H1 (cell line): Measurements from ENCODE around the gene AOPEP. TPM values are rescaled to one million over a fixed set of nuclear protein-coding genes. Genes with fewer than 3 reads are reported as not detected.

Source experiments
- E2F6 ChIP-seq: IDR thresholded peaks from 2 replicates; pipeline ENCODE4 v1.6.1; 2012; ENCODE audit warnings: inconsistent platforms
- KDM1A ChIP-seq: fragments of 200-600, 300-600 bp; sonication (generic); IDR thresholded peaks from 2 replicates; pipeline ENCODE4 v1.7.1; 2016; ENCODE audit warnings: mild to moderate bottlenecking, low read length, borderline replicate concordance
- MAFK ChIP-seq: IDR thresholded peaks from 2 replicates; pipeline ENCODE4 v1.6.1; 2012; ENCODE audit warnings: low read depth, mild to moderate bottlenecking, improper control_type of control experiment, low read length
- RNF2 ChIP-seq: fragments of 200-900, 300-1000 bp; sonication (generic); IDR thresholded peaks from 2 replicates; pipeline ENCODE4 v1.7.1; 2016; ENCODE audit warnings: borderline replicate concordance, low read depth, mild to moderate bottlenecking, antibody characterized with exemption, low read length; ENCODE audit not compliant: poor library complexity, severe bottlenecking; ENCODE audit errors: missing control alignments
- SP4 ChIP-seq: IDR thresholded peaks from 2 replicates; pipeline ENCODE4 v1.6.1; 2012; ENCODE audit warnings: low read length, inconsistent platforms
- TAF1 ChIP-seq: IDR thresholded peaks from 2 replicates; pipeline ENCODE4 v1.6.1; 2011; ENCODE audit warnings: mild to moderate bottlenecking, low read depth, low read length
- USF2 ChIP-seq: IDR thresholded peaks from 2 replicates; pipeline ENCODE4 v1.6.1; 2011; ENCODE audit warnings: low read length, improper control_type of control experiment
- polyA plus RNA-seq, 7 experiments: library from polyadenylated mRNA; depleted of rRNA in 3 of 7; stranded (reverse) in 5 of 7; unstranded in 2 of 7; fragments of >200 nt in 5 of 7; fragments of 200-250 nt in 2 of 7; gene quantifications; 1 replicate in 5 of 7; 2 replicates in 1 of 7; 4 replicates in 1 of 7; pipeline versions ENCODE4 v1.2.1 to v1.2.3, GENCODE V29; 2011 to 2013; ENCODE audit warnings: missing spikeins in 2 of 7, mixed read lengths in 2 of 7
- total RNA-seq: library from RNA; stranded (reverse); fragmentation: NEBNext Ultra II Directional; extraction: Animal tissue kit (Norgen Biotek cat#: 25700); gene quantifications from 2 replicates; pipeline ENCODE4 v1.2.1, GENCODE V29; 2021

The AOPEP gene
- total and polyA plus RNA-seq, 2 of the 8 experiments (the other 6 are each of a cell fraction or from before 2014, with no cell fraction given), result 6.1 to 14.3 TPM

- TF ChIP-seq E2F6 (no peak), TAF1 (no peak), SP4 (no peak), MAFK (no peak), USF2 (no peak), RNF2 (no peak), KDM1A (no peak)
Measured at GRCh38 chr9:95057101-95057500, 330.6 kb downstream of the AOPEP start (continued).
